H1 (cell line): Measurements from ENCODE around the gene ADD3. TPM values are rescaled to one million over a fixed set of nuclear protein-coding genes. Genes with fewer than 3 reads are reported as not detected.
A peak's percentile ranks its signal among the peaks of the same experiment; 100 is the strongest.

ENCODE experiments used
- BCL11A ChIP-seq, 2 experiments: IDR thresholded peaks; one replicate each; pipeline ENCODE4 v1.6.1; 2011; ENCODE audit warnings: low read depth in 2 of 2, low read length in 2 of 2, mild to moderate bottlenecking in 2 of 2
- CBX5 ChIP-seq: fragments of 300-800, 300-1000 bp; sonication (generic); IDR thresholded peaks from 2 replicates; pipeline ENCODE4 v1.7.1; 2016; ENCODE audit warnings: antibody characterized with exemption, low read length, low read depth
- CEBPB ChIP-seq: IDR thresholded peaks from 2 replicates; pipeline ENCODE4 v1.6.1; 2012; ENCODE audit warnings: low read depth, low read length
- CHD1 ChIP-seq: IDR thresholded peaks from 2 replicates; pipeline ENCODE4 v1.6.1; 2012; ENCODE audit warnings: low read depth, low read length, improper control_type of control experiment
- CREB1 ChIP-seq: IDR thresholded peaks from 2 replicates; pipeline ENCODE4 v1.6.1; 2012; ENCODE audit warnings: inconsistent platforms
- CTCF ChIP-seq, 3 experiments: IDR thresholded peaks; 1 replicate in 2 of 3; 2 replicates in 1 of 3; pipeline versions ENCODE4 v1.5.1 to v1.6.1; 2011; ENCODE audit warnings: low read length in 3 of 3, mild to moderate bottlenecking in 3 of 3, inconsistent platforms in 2 of 3, low read depth in 1 of 3, moderate library complexity in 1 of 3; ENCODE audit not compliant: insufficient read depth in 1 of 3; ENCODE audit errors: control extremely low read depth in 1 of 3
- EGR1 ChIP-seq: IDR thresholded peaks from 2 replicates; pipeline ENCODE4 v1.6.1; 2011; ENCODE audit warnings: low read depth, low read length, borderline replicate concordance
- GABPA ChIP-seq: IDR thresholded peaks from 2 replicates; pipeline ENCODE4 v1.6.1; 2011; ENCODE audit warnings: mild to moderate bottlenecking, low read length, moderate library complexity, borderline replicate concordance; ENCODE audit not compliant: insufficient read depth
- KDM1A ChIP-seq: fragments of 200-600, 300-600 bp; sonication (generic); IDR thresholded peaks from 2 replicates; pipeline ENCODE4 v1.7.1; 2016; ENCODE audit warnings: mild to moderate bottlenecking, low read length, borderline replicate concordance
- MAX ChIP-seq: IDR thresholded peaks from 2 replicates; pipeline ENCODE4 v1.6.1; 2012; ENCODE audit warnings: inconsistent platforms
- POLR2A ChIP-seq, 2 experiments: IDR thresholded peaks; 1 replicate in 1 of 2; 2 replicates in 1 of 2; pipeline ENCODE4 v1.6.1; 2011; ENCODE audit warnings: low read depth in 2 of 2, low read length in 2 of 2, mild to moderate bottlenecking in 2 of 2; ENCODE audit errors: control extremely low read depth in 1 of 2
- RBBP5 ChIP-seq: IDR thresholded peaks from 2 replicates; pipeline ENCODE4 v1.7.1; 2012; ENCODE audit warnings: low read depth, mild to moderate bottlenecking, inconsistent platforms, low read length, moderate library complexity, borderline replicate concordance
- SAP30 ChIP-seq: fragments of 300-600 bp; sonication (generic); IDR thresholded peaks from 2 replicates; pipeline ENCODE4 v1.7.1; 2012; ENCODE audit warnings: low read length, moderate library complexity, mild to moderate bottlenecking, inconsistent platforms; ENCODE audit not compliant: insufficient read depth, insufficient replicate concordance
- SIN3A ChIP-seq, 2 experiments: IDR thresholded peaks in 1 of 2; conservative IDR thresholded peaks in 1 of 2; 2 replicates each; pipeline ENCODE4 v1.6.1; 2011 to 2012; ENCODE audit warnings: low read length in 2 of 2, improper control_type of control experiment in 1 of 2, low read depth in 1 of 2, mild to moderate bottlenecking in 1 of 2
- SP4 ChIP-seq: IDR thresholded peaks from 2 replicates; pipeline ENCODE4 v1.6.1; 2012; ENCODE audit warnings: low read length, inconsistent platforms
- SRF ChIP-seq: IDR thresholded peaks from 2 replicates; pipeline ENCODE4 v1.6.1; 2011; ENCODE audit warnings: mild to moderate bottlenecking, low read depth, low read length, moderate library complexity
- TAF1 ChIP-seq: IDR thresholded peaks from 2 replicates; pipeline ENCODE4 v1.6.1; 2011; ENCODE audit warnings: mild to moderate bottlenecking, low read depth, low read length
- TEAD4 ChIP-seq: IDR thresholded peaks from 2 replicates; pipeline ENCODE4 v1.6.1; 2012; ENCODE audit warnings: low read depth, low read length, inconsistent platforms, mixed read lengths
- USF2 ChIP-seq: IDR thresholded peaks from 2 replicates; pipeline ENCODE4 v1.6.1; 2011; ENCODE audit warnings: low read length, improper control_type of control experiment
- YY1 ChIP-seq: IDR thresholded peaks from 2 replicates; pipeline ENCODE4 v1.6.1; 2011; ENCODE audit warnings: low read depth, mild to moderate bottlenecking, low read length
- polyA plus RNA-seq, 7 experiments: library from polyadenylated mRNA; depleted of rRNA in 3 of 7; stranded (reverse) in 5 of 7; unstranded in 2 of 7; fragments of >200 nt in 5 of 7; fragments of 200-250 nt in 2 of 7; gene quantifications; 1 replicate in 5 of 7; 2 replicates in 1 of 7; 4 replicates in 1 of 7; pipeline versions ENCODE4 v1.2.1 to v1.2.3, GENCODE V29; 2011 to 2013; ENCODE audit warnings: missing spikeins in 2 of 7, mixed read lengths in 2 of 7
- total RNA-seq: library from RNA; stranded (reverse); fragmentation: NEBNext Ultra II Directional; extraction: Animal tissue kit (Norgen Biotek cat#: 25700); gene quantifications from 2 replicates; pipeline ENCODE4 v1.2.1, GENCODE V29; 2021

The ADD3 gene
- total and polyA plus RNA-seq, 2 of the 8 experiments (the other 6 are each of a cell fraction or from before 2014, with no cell fraction given) = 44.7 to 85.6 TPM

- peak; percentile 70 for TF ChIP-seq SAP30
- TF ChIP-seq CREB1 = no peak
- TF ChIP-seq RBBP5 = peak; percentile 79; the same call in 1 of the 2 replicates
- no peak for TF ChIP-seq EGR1
- TF ChIP-seq USF2 = no peak
- TF ChIP-seq MAX = no peak
- TF ChIP-seq KDM1A = no peak
- TF ChIP-seq YY1 = no peak
- TF ChIP-seq POLR2A (IDR thresholded peaks at IDR 0.05; ENCODE audit: control extremely low read depth in 1 of 2, low read depth in 2 of 2, low read length in 2 of 2) = no peak
- peak; percentile 48 to 75; a peak in 2 of 4 replicates for TF ChIP-seq SIN3A (conservative IDR thresholded peaks at IDR 0.05 in 1 of 2, IDR thresholded peaks at IDR 0.05 in 1 of 2; ENCODE audit: low read depth in 1 of 2, low read length in 2 of 2)
- no peak for TF ChIP-seq SRF
- TF ChIP-seq TEAD4 = no peak
- no peak for TF ChIP-seq GABPA
- TF ChIP-seq CTCF (IDR thresholded peaks at IDR 0.05; ENCODE audit: control extremely low read depth in 1 of 3, insufficient read depth in 1 of 3, low read depth in 1 of 3, low read length in 3 of 3) = no peak
- no peak for TF ChIP-seq TAF1
- no peak; the same call in 1 of the 2 replicates for TF ChIP-seq CHD1
- no peak for TF ChIP-seq BCL11A (IDR thresholded peaks at IDR 0.05; ENCODE audit: low read depth in 2 of 2, low read length in 2 of 2)
- TF ChIP-seq CBX5 = no peak
- TF ChIP-seq SP4 = no peak
- no peak for TF ChIP-seq CEBPB
Observed at GRCh38 chr10:110008518-110009339, 945 bp downstream of the ADD3 start (continued).
